GM19240 (cell line): ENCODE results near the gene STX1A.
"Not testable (repeated sequence)": the region's sequence is repeated elsewhere in the genome, so short reads cannot be mapped to it uniquely, and the experiment has no call there.

ENCODE experiments used
- DNase-seq: peaks from one replicate; pipeline ENCODE4 v3.0.0; 2011; ENCODE audit warnings: low spot score; ENCODE audit not compliant: insufficient read length

Gene STX1A

DNA sequence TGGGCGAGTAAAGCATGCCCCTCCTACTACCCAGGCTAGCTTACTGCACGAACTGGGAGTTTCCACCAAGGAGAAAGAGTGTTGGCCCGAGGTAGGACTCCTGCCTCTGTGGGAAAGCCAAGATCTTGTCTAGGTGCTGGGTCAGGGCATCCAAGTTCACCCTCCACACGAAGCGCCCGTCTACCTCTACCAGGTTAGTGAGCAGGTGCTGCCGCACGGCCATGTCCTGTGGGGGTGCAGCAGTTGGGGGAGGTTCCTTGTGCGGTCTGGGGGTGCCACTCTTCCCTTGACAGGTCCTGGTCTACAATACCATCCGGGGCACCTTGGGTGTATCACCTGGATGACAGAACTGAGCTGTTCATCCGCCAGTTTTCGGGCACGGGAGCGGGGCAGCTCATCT lies 17.4 kb upstream of the STX1A start:
- DNase-seq, result no peak

DNA sequence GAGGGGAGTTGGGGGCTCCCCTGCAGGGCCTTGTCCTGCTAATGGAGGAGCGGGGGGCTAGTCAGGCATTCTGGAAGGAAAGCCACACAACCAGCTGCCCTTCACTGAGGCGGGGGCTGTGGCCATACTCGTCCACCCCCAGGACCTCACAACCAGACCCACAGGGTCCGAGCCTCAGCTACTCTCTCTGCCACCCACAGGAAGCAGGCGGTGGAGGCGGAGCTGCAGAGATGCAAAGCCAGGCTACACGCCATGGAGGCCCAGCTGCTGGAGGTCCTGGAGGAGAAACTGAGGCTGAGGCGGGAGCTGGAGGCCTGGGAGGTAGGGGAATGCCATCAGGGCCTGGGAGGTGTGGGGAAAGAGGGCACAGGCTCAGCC lies 16.0 kb upstream of the STX1A start:
- DNase-seq, result no peak

DNA sequence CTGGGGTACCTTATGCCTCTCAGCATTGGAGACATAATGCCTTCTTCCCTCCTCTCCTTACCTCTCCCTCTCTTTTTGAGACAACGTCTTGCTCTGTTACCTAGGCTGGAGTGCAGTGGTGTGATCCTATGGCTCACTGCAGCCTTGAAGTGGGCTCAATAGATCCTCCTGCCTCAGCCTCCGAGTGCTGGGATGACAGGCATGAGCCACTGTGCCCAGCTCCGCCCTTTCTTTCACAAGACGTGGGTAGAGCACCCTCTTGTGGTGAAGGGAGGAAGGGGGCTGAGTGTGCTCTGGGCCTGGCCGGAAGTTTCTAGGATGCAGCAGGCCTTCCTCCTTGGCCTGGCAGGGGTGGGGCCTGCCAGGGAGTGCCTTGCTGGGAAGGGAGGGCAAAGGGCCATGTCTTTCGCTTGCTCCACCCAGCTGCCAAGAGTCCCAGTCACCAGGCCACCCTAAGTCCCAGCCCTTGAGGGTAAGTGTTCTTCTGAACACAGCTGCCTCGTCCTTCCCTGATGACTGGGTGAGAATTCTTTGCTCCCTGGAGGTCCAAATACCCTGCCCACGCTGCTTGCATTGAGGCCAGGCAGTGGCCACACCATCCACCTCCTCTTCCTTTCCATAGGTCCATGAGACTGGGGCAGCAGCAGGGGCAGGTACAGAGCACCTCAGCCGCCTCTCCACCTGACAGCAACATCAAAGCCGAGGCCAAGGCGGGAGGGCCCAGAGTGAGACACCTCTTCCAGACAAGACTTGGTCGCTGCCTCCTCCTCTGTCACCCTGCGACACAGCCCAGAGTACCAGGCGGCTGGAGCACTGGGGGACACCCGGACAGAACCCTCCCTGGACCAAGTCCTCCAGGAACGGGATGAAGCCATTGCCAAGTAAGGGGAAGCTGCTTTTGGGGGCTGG lies 15.4 kb upstream of the STX1A start:
- no peak for DNase-seq

DNA sequence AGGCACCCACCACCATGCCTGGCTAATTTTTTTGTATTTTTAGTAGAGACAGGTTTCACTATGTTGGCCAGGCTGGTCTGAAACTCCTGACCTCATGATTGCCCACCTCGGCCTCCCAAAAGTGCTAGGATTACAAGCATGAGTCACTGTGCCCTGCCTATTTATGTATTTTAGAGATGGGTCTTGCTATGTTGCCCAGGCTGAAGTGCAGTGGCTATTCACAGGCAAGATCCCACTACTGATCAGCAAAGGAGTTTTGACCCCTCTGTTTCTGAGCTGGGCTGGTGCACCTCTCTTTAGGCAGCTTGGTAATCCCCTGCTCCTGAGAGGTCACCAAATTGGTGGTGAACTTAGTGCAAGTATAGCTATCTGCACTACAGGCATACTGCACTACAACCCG lies 12.9 kb upstream of the STX1A start:
- DNase-seq, result no peak

DNA sequence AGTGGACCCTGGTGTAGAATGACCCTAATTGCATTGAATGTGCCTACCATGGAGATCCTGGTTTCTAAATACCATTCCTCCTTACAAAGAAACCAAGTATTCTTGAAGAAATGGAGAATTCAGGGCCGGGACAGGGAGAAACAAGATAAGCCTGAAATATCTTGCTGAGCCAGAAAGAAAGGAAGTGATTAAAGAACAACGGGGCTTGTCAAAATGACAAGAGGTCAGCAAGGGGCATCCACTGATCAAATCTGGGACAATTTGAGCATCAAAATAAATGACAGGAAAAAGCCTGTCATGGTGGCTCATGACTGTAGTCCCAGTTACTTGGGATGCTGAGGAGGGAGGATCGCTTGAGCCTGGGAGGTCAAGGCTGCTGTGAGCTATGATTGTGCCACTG lies 11.0 kb upstream of the STX1A start:
- no peak for DNase-seq

DNA sequence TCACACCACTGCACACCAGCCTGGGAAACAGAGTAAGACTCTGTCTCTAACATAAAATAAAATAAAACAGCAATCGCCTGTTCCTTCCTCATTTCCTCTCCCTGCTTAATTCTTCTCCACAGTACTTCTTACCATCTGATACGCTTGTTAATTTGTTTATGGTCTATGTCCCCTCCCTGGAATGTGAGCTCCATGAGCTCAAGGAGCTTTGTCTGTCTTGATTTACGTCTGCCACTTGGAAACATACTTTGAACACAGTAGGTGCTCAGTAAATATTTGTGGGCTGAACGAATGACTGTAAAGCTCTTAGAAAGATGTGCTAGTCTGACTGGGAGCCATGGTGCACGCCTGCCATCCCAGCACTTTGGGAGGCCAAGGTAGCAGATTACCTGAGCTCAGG lies 9.1 kb upstream of the STX1A start:
- DNase-seq, result no peak

DNA sequence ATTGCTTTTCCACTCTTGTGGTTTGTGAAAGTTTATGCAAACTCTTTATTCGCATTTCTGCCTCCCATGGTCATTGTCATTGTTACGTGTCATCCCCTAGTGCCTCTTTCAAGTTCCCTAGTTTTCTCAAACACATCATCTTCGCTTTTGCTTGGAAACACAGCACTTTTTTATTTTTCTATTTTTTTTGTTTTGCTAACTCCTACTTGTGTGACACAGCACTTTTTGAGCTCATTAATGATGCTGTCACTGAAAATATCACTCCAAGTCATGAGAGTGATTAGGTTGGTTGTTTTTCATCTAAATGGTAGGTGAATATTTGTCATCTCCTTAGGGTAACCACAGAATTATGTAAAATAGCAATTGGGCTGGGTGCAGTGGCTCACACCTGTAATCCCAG lies 8.5 kb upstream of the STX1A start:
- DNase-seq, result no peak

DNA sequence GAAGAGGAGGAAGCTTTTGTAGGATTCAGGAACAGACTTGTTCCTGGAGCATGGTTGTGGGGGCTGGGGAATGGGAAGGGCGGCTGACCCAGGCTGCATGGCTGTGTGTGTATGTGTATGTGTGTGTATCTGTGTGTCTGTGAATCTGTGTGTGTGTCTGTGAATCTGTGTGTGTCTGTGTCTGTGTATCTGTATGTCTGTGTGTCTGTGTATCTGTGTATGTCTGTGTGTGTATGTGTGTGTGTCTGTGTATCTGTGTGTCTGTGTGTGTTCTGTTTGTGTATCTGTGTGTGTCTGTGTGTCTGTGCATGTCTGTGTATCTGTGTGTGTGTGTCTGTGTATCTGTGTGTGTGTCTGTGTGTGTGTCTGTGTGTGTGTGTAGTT lies 6.6 kb upstream of the STX1A start:
- DNase-seq, result no peak

DNA sequence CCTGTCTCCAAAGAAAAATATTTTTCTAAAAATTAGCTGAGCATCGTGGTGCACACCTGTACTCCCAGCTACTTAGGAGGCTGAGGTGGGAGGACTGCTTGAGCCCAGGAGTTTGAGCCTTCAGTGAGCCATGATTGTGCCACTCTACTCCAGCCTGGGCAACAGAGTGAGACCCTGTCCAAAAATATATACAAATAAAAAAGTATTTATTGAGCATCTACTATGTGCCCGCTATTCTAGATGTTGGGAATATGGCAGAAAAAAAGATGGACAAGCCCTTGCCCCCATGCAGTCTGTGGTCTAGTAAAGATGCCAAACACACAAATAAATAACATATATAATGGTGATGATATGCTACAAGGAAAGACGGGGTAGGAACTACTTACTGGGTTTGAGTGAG lies 4.3 kb upstream of the STX1A start:
- DNase-seq, result no peak

DNA sequence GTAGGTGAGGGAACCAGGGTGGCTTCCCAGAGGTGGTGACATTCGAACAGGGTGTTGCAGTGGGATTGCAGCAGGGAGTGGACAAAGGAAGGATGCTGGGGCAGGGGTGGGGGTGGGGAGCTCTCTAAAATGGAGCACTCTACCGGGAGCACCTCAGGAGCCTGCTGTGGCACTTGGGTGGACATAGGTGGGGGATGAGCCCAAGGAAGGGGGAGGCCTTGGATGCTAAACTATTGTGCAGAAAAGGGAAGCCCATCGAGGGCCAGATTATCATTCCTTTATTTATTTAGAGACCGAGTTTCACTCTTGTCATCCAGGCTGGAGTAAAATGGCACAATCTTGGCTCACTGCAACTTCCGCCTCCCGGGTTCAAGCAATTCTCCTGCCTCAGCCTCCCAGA lies 3.3 kb upstream of the STX1A start:
- no peak for DNase-seq

DNA sequence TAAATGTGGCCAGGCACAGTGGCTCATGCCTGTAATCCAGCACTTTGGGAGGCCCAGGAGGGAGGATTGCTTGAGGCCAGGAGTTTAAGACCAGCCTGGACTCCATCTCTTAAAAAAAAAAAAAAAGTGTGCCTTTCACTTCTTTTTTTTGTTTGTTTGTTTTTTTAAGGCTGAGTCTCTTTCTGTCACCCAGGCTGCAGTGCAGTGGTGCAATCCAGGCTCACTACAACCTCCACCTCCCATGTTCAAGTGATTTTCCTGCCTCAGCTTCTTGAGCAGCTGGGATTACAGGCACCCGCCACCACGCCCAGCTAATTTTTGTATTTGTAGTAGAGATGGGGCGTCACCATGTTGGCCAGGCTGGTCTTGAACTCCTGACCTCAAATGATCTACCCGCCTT lies 2.7 kb upstream of the STX1A start:
- DNase-seq, result not testable (repeated sequence)

DNA sequence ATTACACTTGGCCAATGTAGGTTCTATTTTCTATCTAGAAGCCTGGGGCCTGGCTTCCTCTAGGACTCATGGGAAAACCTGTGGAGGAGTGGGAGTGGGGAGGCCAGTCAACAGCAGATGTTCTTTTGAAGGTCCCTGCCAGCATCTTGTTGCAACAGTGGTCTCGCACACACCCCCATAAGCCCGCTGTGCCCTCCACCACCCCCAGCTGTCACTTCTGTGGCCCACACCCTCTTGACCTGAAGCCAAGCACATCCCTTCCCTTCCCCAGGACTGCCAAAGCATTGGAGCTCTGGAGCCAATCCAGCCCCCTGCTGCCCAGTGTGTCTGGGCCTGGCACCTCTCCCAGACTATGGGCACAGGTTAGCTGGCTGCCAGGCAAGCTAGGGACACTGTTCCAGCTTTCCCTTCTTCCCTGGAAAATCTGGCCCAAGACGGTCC lies 1.9 kb upstream of the STX1A start:
- no peak for DNase-seq

DNA sequence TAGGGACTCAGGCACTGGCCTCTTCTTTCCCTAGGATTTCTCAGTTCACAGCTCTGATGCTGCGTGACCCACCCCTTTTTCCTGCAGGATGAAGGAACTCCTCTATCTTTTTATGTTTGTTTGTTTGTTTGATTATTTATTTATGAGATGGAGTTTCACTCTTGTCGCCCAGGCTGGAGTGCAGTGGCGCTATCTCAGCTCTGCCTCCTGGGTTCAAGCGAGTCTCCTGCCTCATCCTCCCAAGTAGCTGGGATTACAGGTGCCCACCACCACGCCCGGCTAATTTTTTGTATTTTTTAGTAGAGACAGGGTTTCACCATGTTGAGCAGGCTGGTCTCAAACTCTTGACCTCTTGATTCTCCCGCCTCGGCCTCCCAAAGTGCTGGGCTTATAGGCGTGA lies 974 bp upstream of the STX1A start:
- not testable (repeated sequence) for DNase-seq

DNA sequence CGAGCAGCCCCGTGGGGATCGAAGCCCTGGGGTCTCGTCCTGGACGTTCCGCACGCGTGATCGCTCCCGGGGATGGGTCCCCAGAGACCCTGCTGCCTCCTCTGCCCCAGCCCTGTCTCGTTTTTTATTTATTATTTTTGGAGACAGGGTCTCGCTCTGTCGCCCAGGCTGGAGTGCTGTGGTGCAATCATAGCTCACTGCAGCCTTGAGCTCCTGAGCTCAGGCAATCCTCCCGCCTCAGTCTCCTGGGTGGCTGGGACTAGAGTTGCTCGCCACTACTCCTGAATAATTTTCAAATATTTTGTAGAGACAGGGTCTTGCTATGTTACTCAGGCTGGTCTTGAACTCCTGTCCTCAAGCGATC lies 319 bp upstream of the STX1A start:
- DNase-seq, result no peak

DNA sequence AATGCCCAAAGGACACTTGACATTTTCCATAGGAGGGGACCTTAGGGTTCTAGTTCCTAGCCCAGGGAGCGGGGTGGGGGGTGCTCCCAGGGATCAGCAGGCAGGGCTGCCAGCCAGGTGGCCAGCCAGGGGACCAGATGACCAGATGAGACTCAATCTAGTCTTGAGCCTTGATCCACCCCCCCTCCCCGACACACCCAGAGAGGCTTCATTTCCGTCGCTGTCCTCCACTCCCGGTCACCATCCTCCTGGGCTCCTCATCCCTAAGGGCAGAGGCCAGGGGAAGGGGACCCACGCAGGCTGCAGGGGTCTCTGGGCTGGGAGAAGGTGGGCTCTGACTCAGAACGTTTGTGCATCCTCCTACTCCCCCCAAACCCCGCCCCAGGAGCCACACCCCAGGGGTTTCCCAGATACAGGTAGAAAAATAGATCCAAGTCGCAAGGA lies 1.0 kb downstream of the STX1A start:
- no peak for DNase-seq

DNA sequence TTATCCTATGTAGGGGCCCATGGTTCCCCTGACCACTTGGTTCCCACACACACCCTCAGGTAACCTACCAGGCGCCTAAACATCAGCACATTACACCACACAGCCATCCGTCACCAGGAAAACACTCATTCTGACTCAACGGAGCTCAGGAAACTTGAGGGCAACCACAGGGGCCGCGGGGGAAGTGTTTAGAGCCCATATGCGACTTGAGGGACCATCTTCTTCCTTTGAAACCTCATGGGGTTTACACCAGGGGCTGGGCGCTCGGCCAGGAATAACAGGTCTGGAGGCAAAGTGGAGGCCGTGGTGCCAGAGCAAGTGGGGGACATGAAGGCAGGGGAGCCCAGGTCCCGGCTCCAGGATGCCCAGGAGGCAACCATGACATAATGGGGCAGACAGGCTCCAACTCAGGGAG lies 1.5 kb downstream of the STX1A start:
- DNase-seq, result no peak

DNA sequence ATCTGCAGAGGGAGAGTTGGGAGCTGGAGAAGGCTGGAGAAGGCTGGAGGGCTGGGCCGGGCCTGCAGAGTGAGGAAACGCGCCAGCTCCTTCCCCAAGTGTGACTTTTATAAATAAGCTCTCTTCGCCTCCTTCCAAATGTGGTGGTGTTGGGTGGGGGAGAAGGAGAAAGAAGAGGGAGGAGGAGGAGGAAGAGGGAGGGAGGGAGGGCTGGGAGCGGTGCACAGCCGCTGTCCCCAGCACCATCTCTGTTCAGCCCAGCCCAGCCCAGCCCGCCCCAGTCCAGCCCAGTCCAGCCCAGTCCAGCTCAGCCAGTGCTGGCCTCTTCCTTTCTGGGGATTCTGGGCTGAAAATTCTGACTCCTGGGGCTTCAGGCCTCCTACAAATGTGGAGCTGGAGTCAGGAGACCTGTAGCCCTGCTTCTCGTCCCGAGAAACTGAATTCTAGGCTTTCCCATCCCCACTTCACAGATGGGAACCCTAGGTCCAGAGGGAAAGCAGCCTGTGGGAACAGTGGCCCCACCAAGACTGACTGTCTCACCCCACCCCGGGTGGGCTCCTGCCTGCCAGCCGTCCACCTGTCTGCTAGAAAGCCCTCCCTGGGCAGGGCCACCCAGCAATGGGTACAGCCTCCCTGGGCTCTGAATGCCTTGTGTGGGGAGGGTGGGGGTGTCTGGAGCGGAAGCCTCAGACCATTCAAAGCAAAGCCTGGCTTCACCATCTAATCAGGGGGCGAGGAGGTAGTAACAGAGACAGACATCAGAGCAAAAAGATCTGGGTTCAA lies 2.3 kb downstream of the STX1A start:
- DNase-seq, result no peak

DNA sequence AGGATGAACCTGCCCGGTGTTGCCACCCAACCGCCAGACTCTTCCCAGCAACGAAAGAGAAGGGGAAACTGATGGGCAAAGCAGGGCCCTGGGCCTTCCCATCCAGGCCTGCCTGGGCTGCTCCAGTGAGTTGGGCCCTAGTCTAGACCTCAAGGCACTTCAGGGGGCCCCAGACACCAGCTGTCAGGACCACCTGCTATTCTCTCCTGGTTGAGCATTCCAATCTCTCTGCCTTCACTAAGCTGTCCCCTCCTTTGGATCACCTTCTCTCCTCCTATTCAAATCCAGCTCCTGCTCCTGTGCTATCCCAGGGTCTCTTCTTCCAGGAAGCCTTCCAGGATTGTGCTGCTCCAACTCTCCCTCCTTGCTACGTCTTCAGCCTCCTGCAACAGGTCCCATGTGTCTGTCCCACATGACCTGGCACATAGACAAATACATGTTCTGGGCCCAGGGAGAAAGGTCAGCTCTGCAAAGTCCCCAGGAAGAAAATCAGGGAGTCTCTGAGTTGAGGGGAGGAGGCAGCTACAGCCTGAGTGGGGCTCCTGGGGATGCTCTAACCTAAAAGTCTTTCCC lies 3.1 kb downstream of the STX1A start:
- no peak for DNase-seq

DNA sequence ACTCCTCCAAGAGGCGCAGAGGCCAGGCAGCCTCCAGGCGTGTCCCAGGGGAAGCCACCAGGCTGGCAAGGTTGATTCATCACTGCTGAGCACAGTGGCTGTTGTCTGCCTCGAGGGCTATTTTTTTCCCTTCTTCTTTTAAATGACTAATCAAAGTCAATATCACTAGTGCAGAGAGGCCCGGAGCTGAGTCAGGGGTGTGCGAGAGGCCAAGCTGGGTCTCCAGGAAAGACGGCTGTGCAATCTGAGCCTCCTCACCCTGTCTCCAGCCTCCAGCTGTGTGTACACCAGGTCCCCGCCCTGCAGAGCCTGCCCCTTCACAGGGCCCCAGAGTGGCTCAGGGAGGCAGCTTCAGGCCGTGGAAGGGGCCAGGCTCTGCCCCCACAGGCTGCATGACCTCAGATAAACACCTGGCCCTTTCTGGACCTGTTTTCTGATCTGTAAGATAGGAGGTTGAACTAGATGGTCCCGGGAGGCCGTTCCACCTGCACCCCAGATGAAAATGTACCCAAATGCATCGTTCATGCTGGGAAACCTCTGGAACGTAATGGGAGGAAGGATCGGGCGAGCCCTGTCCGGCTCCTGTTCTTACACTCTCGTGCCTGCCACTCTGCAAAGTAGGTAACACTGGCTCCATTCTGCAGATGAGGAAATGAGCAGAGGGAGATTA lies 3.7 kb downstream of the STX1A start:
- DNase-seq, result no peak

DNA sequence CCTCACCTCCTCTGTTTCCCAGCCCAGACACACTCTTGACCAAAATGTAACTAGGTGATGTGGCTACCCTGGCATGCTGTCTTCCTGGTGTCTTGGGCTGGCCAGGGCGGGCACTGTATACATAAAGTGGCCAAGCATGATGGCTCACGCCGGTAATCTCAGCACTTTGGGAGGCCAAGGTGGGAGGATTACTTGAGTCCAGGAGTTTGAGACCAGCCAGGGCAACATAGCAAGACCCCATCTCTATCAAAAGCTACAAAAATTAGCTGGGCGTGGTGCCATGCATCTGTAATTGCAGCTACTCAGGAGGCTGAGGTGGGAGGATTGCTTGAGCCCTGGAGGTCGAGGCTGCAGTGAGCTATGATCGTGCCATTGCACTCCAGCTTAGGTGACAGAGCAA lies 6.2 kb downstream of the STX1A start:
- DNase-seq, result not testable (repeated sequence)

DNA sequence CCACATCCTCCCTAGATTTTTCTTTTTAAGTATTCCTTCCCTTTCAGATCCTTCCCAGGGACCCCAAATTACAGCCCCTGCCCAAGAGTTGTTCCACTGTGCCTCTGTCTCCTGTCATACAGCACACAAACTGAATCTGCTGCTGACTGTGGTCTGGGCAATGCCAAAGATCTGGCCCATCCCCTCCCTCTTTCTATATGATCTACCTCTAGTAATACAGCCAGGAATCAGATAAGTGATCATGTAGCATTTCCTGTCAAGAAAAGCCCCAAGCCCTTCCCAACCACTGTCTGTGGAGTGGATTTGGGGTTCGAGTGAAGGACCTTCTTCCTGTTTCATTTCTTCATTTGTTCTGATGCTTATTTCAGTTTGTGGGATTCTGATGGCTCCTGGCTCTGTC lies 6.7 kb downstream of the STX1A start:
- no peak for DNase-seq
